ENCODE data around the gene KLHL14. TPM values are rescaled to one million over a fixed set of nuclear protein-coding genes. Genes with fewer than 3 reads are reported as not detected.
A peak's percentile ranks its signal among the peaks of the same experiment; 100 is the strongest.

KLHL14 gene
- total and polyA plus RNA-seq, 2 of the 13 experiments (the other 11 are each of a cell fraction or from before 2014, with no cell fraction given) = 16.0 to 41.8 TPM

- peak; percentile 27 for TF ChIP-seq PAXIP1 (CRISPR knock-in tag; conservative IDR thresholded peaks at IDR 0.05)
- peak; percentile 17; the same call in 1 of the 2 replicates for TF ChIP-seq GFI1 (CRISPR knock-in tag; IDR thresholded peaks at IDR 0.05; ENCODE audit: borderline replicate concordance)
- TF ChIP-seq FOXP4 (CRISPR knock-in tag; IDR thresholded peaks at IDR 0.05) = 0 out of 2 replicates have a peak, but pooled peaks have one; percentile 24
- peak; percentile 16; the same call in 1 of the 2 replicates for TF ChIP-seq HNF4G (IDR thresholded peaks at IDR 0.05; ENCODE audit: borderline replicate concordance, low read depth, low read length)
- TF ChIP-seq HNF4G (CRISPR knock-in tag; IDR thresholded peaks at IDR 0.05; ENCODE audit: borderline replicate concordance, low read depth) = no peak
- TF ChIP-seq ZGPAT (CRISPR knock-in tag; IDR thresholded peaks at IDR 0.05) = 0 out of 2 replicates have a peak, but pooled peaks have one; percentile 5
- peak; percentile 3 to 9; a peak in 2 of 4 replicates for TF ChIP-seq HMGXB4 (CRISPR knock-in tag; IDR thresholded peaks at IDR 0.05; ENCODE audit: borderline replicate concordance in 1 of 2, low read depth in 1 of 2)
- peak; percentile 52 for TF ChIP-seq HNF4A (CRISPR knock-in tag; IDR thresholded peaks at IDR 0.05)
- TF ChIP-seq NR2F6 (IDR thresholded peaks at IDR 0.05) = peak; percentile 40; the same call in 1 of the 2 replicates
- peak; percentile 45; the same call in 1 of the 2 replicates for TF ChIP-seq NR2F6 (CRISPR knock-in tag; IDR thresholded peaks at IDR 0.05)
- peak; percentile 82; the same call in 1 of the 2 replicates for TF ChIP-seq SIN3A (IDR thresholded peaks at IDR 0.05; ENCODE audit: borderline replicate concordance, low read depth, low read length)
- TF ChIP-seq MAZ (IDR thresholded peaks at IDR 0.05; ENCODE audit: borderline replicate concordance, low read depth, low read length) = peak; percentile 78; the same call in 1 of the 2 replicates
- no peak; the same call in 1 of the 2 replicates for TF ChIP-seq MAZ (CRISPR knock-in tag; IDR thresholded peaks at IDR 0.05; ENCODE audit: low read depth)
- TF ChIP-seq TOPORS (CRISPR knock-in tag; IDR thresholded peaks at IDR 0.05) = 0 out of 2 replicates have a peak, but pooled peaks have one; percentile 14
- no peak for TF ChIP-seq ZNF17 (CRISPR knock-in tag; IDR thresholded peaks at IDR 0.05)
- peak; percentile 71 for TF ChIP-seq SAP130 (CRISPR knock-in tag; IDR thresholded peaks at IDR 0.05; ENCODE audit: low read depth)
- 0 out of 2 replicates have a peak, but pooled peaks have one; percentile 7 for TF ChIP-seq ZNF839 (CRISPR knock-in tag; IDR thresholded peaks at IDR 0.05; ENCODE audit: borderline replicate concordance)
- no peak for TF ChIP-seq ZNF790 (CRISPR knock-in tag; IDR thresholded peaks at IDR 0.05; ENCODE audit: borderline replicate concordance)
- TF ChIP-seq REPIN1 (CRISPR knock-in tag; IDR thresholded peaks at IDR 0.05; ENCODE audit: borderline replicate concordance, low read depth) = 0 out of 2 replicates have a peak, but pooled peaks have one; percentile 32
Observed at GRCh38 chr18:32769071-32769585, 3.7 kb downstream of the KLHL14 start (continued).

Measured in HepG2 (cell line).